Neural crest cell (in vitro differentiated cells): ENCODE data around the gene SIGLEC15. TPM values are rescaled to one million over a fixed set of nuclear protein-coding genes. Genes with fewer than 3 reads are reported as not detected.

Experiments used
- DNase-seq: peaks from one replicate; pipeline ENCODE4 v3.0.0; 2021; ENCODE audit warnings: low read depth, mixed read lengths, low spot score
- H3K27ac Mint-ChIP-seq: one replicate; pipeline ENCODE4 v1.8.0; 2021; ENCODE audit warnings: mild to moderate bottlenecking, mixed read lengths; ENCODE audit not compliant: unreplicated experiment
- H3K27me3 Mint-ChIP-seq: 2 replicates; pipeline ENCODE4 v1.8.0; 2021; ENCODE audit warnings: low read depth, mild to moderate bottlenecking, mixed read lengths
- H3K36me3 Mint-ChIP-seq: 2 replicates; pipeline ENCODE4 v1.8.0; 2021; ENCODE audit warnings: low read depth, mild to moderate bottlenecking, mixed read lengths
- H3K4me1 Mint-ChIP-seq: 2 replicates; pipeline ENCODE4 v1.8.0; 2021; ENCODE audit warnings: mixed read lengths
- H3K4me3 Mint-ChIP-seq: one replicate; pipeline ENCODE4 v1.8.0; 2021; ENCODE audit warnings: mild to moderate bottlenecking, mixed read lengths
- H3K9me3 Mint-ChIP-seq: 2 replicates; pipeline ENCODE4 v1.8.0; 2021; ENCODE audit warnings: mixed read lengths
- total RNA-seq: library from RNA; stranded (reverse); gene quantifications from 2 replicates; pipeline ENCODE4 v1.2.1, GENCODE V29; 2021
- TF ChIP-seq, protein P1 (sequence below): fragments of 200-600 bp; sonication (generic); conservative IDR thresholded peaks from 2 replicates; pipeline ENCODE4 v1.5.0; 2021; ENCODE audit warnings: antibody characterized with exemption, mild to moderate bottlenecking

The SIGLEC15 gene
- total RNA-seq, 1 donor from 2014 or later: not detected

DNA sequence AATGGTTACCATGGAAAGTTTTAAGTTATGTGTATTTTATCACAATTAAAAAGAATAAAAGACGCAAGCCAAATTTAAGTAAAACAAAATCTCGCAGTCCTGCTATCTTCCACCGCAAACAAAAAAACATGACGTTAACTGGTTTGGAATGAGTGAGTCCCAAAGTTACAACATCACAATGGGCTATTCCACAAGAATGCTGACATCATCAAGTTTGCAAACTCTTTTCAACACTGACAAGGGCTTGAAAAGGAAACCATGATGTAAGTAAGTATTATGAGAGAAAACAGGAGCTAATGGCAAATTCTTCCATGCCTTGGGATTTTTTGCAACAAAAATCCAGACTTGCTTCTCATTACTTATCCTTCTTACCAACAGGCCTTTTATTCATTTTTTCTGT is 31.1 kb downstream of the SIGLEC15 start:
- Mint-ChIP-seq H3K36me3 (peaks cover 35% of the 10 kb centered on the region), H3K27me3 (no peaks in the 10 kb centered on the region), H3K9me3 (no peaks in the 10 kb centered on the region), H3K27ac (no peak overlapping the region), H3K4me3 (no peak overlapping the region), H3K4me1 (no peaks in the 10 kb centered on the region)
- no peak for DNase-seq
- TF ChIP-seq, protein P1, sequence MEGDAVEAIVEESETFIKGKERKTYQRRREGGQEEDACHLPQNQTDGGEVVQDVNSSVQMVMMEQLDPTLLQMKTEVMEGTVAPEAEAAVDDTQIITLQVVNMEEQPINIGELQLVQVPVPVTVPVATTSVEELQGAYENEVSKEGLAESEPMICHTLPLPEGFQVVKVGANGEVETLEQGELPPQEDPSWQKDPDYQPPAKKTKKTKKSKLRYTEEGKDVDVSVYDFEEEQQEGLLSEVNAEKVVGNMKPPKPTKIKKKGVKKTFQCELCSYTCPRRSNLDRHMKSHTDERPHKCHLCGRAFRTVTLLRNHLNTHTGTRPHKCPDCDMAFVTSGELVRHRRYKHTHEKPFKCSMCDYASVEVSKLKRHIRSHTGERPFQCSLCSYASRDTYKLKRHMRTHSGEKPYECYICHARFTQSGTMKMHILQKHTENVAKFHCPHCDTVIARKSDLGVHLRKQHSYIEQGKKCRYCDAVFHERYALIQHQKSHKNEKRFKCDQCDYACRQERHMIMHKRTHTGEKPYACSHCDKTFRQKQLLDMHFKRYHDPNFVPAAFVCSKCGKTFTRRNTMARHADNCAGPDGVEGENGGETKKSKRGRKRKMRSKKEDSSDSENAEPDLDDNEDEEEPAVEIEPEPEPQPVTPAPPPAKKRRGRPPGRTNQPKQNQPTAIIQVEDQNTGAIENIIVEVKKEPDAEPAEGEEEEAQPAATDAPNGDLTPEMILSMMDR: no peak

DNA sequence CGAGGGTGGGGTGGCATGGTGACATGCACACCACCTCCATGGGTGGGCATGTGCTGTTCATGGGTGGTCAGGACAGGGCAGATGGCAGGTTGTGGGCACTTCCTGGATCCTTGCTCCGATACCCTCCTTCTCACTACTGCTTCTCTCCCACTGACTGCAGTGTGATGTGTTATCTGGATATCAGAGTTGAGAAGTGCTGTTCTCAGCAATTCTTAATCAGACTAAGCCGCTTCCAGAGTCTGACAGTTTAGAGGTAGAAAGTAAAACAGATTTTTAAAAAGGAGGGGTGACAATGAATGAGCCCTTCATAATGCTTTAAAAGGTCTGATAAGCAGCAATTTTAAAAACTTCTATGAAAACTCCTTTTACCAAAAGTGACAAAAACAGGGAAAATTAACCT is 33.9 kb downstream of the SIGLEC15 start:
- no peaks in the 10 kb centered on the region for H3K27me3 Mint-ChIP-seq
- TF ChIP-seq, protein P1: no peak
- H3K4me1 Mint-ChIP-seq: no peaks in the 10 kb centered on the region
- no peak for DNase-seq
- H3K36me3 Mint-ChIP-seq: peaks cover 47% of the 10 kb centered on the region
- H3K27ac Mint-ChIP-seq: no peak overlapping the region
- no peak overlapping the region for H3K4me3 Mint-ChIP-seq
- no peaks in the 10 kb centered on the region for H3K9me3 Mint-ChIP-seq

GRCh38 chr18:45860492-45860891 is 35.0 kb downstream of the SIGLEC15 start:
- H3K27me3 Mint-ChIP-seq: no peaks in the 10 kb centered on the region
- H3K4me3 Mint-ChIP-seq: no peak overlapping the region
- no peaks in the 10 kb centered on the region for H3K9me3 Mint-ChIP-seq
- H3K27ac Mint-ChIP-seq: no peak overlapping the region
- no peak for DNase-seq
- TF ChIP-seq, protein P1: no peak
- no peaks in the 10 kb centered on the region for H3K4me1 Mint-ChIP-seq
- peaks cover 53% of the 10 kb centered on the region for H3K36me3 Mint-ChIP-seq

- Mint-ChIP-seq H3K36me3 (peaks cover 52% of the 10 kb centered on the region), H3K27me3 (no peaks in the 10 kb centered on the region), H3K9me3 (no peaks in the 10 kb centered on the region), H3K4me1 (no peaks in the 10 kb centered on the region), H3K27ac (no peak overlapping the region), H3K4me3 (no peak overlapping the region)
- DNase-seq: no peak
- TF ChIP-seq, protein P1: no peak
These were observed 35.5 kb downstream of the SIGLEC15 start for GRCh38 chr18:45860971-45861370.

DNA sequence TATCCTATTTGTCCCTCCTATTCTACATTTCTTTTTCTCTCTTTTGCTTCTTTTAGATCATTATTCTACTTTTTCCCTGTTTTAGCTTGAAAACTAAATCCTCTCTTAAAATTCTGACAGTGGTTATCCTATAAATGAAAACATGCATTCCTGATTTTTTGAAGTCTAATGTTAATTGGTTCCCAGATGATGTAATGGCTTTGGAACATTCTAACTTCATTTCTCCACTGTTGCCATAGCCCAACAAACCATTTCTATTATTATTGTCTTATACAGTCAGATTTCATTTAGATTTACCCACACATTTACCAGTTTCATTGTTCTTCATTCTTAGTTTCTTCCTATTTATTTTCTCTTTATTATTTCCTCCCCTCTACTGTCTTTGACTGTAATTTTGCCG is 36.5 kb downstream of the SIGLEC15 start:
- H3K36me3 Mint-ChIP-seq: peaks cover 52% of the 10 kb centered on the region
- TF ChIP-seq, protein P1: no peak
- no peak overlapping the region for H3K27ac Mint-ChIP-seq
- no peaks in the 10 kb centered on the region for H3K9me3 Mint-ChIP-seq
- no peaks in the 10 kb centered on the region for H3K27me3 Mint-ChIP-seq
- H3K4me1 Mint-ChIP-seq: no peaks in the 10 kb centered on the region
- no peak overlapping the region for H3K4me3 Mint-ChIP-seq
- DNase-seq: no peak

DNA sequence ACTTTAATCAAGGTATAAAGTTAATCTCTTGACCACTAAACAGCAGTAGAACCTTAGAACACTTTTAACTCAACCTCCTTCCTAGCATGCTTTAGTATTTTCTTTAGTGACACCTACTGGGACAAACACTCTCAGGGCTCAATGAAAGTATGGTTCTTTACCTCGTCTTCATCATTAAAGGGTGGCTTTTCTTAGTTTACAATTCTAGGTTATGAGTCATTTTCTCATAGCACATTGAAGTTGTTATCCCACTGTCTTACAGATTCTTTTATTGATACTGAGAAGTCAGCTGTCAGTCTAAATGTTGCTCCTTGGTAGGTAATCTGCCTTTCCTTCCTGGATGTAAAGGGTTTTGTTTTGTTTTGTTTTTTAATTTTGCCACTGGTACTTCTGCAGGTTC is 38.0 kb downstream of the SIGLEC15 start:
- Mint-ChIP-seq H3K36me3 (peaks cover 45% of the 10 kb centered on the region), H3K27me3 (no peaks in the 10 kb centered on the region), H3K4me1 (no peaks in the 10 kb centered on the region), H3K27ac (no peak overlapping the region), H3K4me3 (no peak overlapping the region), H3K9me3 (no peaks in the 10 kb centered on the region)
- TF ChIP-seq, protein P1: no peak
- DNase-seq: no peak
